ENCODE data around the gene LRRC4C.
"Not testable (repeated sequence)": the region's sequence is repeated elsewhere in the genome, so short reads cannot be mapped to it uniquely, and the experiment has no call there.

Gene LRRC4C

DNA sequence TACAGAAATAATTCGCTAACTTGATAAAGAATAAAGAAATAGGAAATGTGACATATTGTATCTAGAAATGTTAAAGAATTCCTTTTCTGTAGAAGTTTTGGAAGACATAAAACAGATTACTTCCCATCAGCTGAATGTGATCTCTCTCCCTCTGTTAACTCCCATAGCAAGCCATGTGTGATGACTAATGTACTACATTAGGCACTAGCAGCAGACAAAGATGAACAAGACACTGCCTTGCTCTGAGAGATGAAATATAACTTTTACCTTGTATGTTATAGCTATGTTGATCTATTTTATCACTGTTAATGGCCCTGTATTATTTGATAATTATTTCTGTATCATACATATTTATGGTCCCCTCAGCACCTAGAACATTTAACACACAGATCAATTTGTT is 817.2 kb downstream of the LRRC4C start:
- no peak for DNase-seq

DNA sequence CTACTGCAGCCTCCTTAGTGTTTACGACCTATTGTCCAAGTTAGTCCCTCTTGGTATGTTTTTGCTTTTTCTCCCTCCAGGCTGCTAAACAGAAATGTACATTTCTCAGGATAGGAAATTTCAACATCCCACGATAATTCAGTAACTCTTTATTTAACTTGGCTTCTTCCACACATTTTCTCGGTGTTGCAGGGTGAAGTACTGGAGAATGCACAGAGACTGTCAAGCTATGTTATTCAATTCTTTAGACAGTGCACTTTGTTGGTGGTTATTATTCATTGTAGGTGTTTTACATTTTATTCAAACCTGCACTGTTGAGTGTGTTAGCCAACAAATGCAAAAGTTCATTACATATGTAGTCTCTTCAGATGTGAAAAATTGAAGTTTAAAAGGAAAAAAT is 839.8 kb downstream of the LRRC4C start:
- no peak for DNase-seq

DNA sequence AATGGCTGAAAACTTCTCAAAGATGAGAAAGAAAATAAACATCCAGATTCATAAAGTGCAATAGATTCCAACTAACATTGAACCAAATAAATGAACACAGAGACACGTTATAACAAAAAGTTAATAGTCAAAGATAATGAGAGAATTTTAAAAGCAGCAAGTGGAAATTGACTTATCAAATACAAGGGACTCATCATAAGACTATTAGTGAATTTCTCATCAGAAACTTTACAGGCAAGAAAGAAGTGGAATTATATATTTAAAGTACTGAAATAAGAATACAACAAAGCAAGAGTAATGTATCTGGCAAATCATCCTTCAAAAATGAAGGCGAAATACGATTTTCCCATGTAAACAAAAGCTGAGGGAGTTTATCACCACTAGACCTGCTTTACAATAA is 852.7 kb downstream of the LRRC4C start:
- DNase-seq: no peak

DNA sequence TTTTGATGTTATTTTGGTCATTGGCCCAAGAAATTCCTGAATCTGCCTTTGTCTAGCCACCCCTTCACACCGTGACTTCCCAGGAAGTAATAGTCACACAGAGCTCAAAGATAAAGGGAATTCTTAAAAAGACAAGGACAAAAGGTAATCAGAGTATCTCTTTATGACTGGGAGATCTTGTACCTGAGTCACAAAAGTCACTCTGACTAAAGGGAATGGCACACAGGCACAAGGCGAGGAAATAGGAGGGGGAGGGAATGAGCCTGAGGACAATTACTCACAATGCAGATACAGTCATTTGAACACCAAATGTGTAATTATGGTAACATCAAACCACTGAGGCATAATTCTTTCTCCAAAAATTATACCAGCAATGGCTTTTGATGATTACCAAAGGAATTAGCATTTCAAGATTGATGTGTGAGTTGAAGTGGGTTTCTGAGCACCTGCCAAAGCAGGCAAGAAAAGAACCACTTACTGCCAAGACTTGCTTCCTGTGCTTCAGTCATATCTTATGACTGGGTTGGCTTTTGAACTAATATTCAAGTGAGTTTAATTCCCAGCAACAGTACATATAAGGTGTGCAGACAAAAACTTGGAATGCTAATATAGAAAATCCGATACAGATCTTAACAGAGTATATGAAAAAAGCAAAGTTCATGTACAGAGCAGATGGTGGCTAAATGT is 856.4 kb downstream of the LRRC4C start:
- DNase-seq: no peak

DNA sequence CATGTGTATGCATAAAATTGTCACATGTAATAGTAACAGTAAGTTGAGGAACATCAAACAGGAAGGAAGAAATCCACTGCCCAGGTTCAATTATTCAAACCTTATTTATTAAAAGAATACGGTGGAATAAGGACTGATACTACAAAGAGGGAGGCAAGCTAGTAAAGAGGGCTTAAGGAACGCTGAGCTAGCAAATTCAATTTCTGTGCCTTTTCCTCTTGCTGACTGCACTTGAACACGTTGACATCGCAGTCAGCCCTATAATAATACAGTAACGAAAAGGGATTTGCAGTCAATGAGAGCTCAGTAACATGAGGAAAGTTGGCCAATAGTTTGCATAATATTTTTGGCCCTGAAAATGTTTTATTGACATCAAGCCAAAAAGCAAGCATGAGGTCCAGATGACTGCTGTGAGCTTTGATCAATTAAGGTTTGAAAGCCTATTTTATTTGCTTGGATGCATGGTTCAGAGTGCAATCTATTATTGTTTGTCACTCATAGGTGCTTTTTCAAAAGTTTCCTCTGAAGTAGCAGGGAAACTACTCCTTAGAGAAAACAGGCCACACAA is 861.8 kb downstream of the LRRC4C start:
- no peak for DNase-seq

DNA sequence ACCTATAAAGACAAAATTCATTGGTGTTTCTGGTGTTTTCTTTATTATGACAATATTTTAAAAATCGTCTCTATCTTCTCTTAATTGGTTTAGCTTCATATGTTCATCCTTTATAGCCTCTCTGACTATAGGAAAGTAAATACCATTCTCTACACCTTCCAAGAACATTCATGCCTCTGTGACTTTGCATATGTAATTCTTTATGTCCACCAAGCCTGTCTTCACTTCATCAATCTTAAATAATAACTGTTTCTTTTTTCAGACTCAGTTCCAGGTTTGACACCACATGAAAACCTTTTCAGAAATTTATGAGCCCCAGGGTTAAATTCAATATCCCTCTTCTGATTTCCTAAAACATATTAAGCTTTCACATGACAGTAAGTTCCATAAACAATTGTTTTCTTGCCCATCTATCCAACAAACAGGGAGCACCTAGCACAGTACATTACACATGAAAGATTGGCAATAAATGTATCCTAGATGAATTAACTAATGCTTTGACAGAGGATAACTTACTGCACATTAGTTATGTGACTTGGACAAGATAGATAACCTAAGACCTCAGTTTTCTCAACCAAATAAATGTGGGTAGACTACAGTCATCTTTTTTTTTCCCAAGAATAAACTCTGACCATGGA is 886.1 kb downstream of the LRRC4C start:
- no peak for DNase-seq

DNA sequence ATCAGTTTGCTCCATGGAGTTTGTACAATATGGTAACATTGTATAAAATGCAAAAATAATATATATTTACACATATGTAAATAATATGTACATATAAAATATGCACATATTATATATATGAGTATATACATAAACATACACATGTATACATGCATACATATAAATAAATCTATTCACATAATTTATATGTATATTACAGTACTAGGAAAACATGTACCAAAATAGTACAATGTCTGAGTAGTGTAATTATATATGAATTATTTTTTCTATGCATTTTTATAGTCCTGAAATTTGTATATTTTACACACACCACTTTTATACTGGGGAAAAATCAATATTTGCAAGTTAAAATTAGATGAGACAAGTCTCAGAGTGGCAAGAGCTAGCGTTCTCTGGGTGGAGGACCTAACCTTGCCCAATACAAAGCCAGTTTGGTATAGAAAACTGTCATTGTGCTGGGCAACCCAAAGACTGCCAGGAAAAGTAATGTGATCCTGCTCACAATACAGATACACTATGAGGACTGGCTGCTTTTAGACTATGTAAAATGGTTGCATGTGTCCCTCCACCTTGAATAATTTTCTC is 889.4 kb downstream of the LRRC4C start:
- DNase-seq: no peak

DNA sequence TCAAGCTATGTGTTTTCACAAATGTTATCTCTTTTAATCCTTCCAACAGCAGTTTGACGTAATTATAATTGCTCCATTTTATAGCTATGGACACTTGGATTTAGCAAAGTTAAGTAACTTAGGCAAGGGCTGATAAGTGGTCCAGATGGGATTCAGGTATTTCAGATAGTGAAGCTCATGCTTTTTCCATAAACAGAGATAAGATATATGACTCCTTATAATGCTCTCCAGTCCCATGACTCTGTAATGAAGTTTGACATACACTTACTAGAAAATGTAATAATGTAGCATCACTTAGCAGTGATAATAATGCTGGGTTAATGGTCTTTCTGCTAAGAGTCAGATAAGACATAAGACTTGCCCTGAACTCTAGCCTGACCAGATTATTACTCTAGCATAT is 892.1 kb downstream of the LRRC4C start:
- DNase-seq: no peak

DNA sequence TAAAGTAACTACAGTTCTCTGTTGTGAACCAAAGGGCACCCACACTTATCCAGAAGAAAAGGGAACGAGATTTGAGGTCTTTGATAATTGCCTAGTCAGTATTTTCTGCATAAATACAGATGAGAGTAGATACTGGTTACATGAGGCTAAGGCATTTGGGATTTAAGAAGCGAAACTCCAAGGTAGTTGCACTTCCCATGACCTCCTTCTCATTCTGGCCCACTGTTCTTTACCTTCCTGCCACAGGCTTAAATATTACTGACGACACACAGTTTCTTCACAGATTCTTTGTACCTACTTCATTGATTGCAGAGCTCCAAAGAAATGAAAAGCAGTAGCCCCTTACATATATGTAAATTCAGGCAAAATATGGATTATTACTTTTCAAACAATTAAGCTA is 915.3 kb downstream of the LRRC4C start:
- no peak for DNase-seq

DNA sequence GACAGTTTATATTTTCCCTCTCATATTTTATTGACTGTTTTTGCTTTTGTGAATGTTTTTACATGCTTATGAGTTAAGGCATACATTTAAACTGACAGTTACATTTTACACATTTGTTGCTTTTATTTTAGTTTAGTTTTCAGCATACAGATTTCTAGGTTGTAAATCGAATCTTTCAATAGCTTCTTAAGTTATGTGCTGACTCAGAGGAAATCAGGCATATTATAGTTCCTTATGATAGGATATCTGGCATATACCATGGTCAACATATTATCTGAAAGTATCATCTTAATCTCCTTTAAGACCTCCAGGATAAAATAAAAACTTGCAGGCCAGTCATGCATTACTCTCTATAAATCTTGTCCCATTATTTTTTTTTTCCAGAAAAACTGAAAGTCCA is 916.6 kb downstream of the LRRC4C start:
- no peak for DNase-seq

DNA sequence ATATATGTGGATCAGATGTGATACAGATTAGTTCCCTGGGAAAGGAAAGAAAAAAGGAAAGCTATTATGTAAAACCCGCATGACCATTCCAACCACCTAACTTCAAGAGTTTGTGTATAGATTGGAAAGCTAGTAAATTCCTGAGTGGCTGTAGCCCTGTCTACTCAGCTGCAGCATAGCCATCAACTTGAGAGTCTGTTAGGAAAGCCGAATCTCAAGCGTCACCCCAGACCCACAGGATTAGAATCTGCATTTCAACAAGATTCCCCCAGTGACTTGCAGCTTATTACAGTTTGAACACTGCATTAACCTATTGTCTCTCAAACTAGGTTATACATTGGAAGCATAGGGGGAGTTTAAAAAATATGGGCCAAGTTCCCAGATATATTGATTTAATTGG is 921.7 kb downstream of the LRRC4C start:
- no peak for DNase-seq

DNA sequence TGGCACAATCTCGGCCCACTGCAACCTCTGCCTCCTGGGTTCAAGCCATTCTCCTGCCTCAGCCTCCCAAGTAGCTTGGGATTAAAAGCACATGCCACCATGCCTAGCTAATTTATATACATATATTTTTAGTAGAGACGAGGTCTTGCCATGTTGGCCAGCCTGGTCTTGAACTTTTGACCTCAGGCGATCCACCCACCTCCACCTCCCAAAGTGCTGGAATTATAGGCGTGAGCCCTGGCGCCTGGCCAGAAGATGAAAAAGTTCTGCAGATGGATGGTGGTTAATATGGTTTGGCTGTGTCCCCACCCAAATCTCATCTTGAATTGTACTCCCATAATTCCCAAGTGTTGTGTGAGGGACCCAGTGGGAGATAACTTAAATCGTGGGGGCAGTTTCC is 937.4 kb downstream of the LRRC4C start:
- DNase-seq: not testable (repeated sequence)

DNA sequence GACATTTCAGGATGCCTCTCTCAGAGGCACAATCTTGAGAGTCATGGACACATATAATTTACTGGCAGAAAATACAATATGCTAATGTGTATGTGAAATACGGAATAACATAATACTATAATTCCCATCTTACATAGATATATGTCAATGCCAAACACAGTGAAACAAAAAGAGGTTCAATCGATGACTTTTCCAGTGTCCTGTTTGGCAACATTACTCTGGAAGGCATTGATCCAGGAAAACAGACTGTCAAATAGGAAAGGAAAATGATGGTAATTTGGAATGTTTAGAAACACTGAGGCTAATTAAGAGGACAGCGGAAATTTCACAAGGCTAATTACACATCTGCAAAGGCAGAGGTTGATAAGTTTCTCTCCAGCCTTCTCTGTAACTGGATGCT is 942.3 kb downstream of the LRRC4C start:
- no peak for DNase-seq

DNA sequence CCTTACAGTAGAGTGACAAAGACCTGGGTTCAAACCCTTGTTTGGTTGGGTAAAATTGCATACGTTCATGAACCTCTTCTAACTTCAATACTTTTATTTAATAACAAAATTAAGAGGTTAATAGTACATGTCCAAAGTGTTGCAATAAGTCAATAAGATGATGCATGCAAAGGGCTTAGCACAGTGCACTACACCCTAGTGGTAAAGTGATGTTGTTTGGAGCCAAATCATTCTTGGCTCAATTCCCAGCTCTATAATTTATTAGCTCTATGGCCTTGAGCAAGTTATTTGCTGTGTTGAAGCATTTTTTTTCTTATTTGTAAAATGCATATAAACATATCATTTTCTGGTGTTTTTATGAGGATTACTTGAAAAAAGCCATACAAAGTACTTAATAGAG is 945.3 kb downstream of the LRRC4C start:
- no peak for DNase-seq

DNA sequence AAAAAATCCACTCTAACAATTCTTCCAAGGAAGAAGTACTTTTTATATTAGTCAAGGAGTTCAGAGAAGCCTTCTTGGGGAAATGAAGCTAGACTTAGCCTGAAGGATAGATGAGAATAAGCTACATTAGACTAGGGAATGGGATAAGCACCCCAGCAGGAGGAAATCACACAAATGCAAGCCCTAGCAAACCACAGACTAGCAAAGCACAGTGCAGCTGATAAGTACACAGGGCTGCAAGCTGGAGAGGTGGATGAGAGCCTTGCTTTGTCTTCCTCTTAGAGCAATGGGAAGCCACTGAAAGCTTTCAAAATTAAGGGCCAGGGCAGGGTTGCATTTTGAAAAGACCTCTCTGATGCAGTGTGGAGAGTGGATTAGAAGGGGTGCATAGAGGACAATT is 946.2 kb downstream of the LRRC4C start:
- no peak for DNase-seq

DNA sequence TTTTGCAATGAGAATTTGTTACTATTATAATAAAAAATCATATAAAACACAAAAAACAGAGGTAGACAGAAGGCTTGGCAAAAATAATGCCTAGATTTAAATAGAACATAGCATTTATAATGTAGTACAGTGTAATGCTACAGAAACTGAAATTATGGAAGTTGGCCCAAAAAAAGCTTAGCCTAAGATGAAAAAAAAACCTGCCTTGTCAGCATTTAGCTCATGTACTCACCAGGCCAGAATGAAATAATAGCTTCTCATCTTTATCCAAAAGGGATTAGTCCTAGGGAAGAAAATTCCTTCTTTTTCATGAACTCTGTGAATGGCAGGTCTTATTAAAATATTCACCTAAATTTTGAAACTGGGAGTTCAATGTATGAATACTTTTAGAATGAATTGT is 951.1 kb downstream of the LRRC4C start:
- DNase-seq: no peak

DNA sequence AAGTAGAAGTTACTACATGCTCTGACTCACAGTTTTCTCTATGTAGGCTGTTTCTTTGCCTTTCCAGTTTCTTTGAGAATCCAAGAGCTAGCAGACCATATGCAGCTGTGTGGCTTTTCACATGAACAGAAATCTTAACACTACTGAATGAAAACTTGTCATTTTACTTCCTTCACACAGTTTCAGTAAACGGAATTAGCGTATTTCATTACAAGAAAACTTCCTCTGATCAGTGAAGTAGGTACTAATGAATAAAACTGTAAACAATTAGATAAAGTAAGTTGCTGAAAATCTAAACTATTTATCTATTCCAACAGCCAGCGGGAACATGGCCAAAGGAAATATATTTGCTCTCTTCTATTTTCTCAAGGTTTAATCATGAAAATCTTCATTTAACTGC is 953.2 kb downstream of the LRRC4C start:
- no peak for DNase-seq

DNA sequence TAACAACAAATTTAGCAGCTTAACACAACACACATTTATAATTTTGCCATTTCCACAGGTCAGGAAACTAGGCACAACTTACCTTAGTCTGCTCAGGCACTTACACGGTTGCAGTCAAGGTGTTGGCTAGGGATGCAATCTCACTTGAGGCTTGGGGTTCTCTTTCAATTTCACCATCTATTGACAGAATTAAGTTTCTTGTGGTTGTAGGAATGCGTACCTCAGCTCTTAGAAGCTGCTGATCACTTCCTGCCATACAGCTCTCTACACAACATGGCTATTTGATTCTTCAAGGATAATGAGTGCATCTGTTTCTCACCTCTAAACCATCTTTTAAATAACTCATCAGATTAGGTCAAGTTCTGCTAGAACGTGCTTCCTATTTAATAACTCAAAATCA is 968.1 kb downstream of the LRRC4C start:
- DNase-seq: no peak

DNA sequence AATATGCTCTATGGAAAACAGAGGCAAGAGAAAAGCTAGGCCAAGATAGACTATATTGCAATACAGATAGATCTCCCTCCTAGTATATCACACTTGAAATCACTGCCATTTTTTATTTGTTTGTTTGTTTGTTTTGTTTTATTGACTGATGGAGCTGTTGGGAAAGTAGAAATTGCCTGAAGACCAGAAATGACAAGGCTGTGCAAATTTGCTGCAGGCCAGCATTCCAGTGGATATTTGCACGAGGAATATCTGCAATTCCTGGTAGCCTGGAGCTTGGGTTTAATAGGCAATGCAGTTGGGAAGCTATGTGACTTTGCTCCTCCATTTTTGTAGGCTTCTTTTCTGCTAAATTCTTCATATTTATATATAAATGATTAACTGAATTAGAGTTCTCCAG is 991.7 kb downstream of the LRRC4C start:
- no peak for DNase-seq

DNA sequence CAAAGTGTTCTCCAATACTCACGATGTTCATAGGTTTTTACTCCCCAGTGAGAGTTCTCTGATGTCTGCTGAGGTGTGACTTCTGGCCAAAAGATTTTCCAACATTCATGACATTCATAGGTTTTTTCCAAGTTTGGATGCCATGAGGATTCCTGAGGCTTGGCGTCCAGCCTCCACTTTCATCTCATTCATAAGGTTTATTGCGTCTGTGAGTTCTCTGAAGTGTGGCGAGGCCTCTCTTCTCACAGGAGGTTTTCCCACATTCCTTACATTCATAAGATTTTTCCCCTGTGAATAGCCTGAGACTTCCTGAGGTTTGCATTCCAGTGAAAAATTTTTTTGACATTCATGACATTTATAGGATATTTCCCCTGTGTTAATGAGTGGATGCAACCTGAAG is 1014.1 kb downstream of the LRRC4C start:
- no peak for DNase-seq

DNA sequence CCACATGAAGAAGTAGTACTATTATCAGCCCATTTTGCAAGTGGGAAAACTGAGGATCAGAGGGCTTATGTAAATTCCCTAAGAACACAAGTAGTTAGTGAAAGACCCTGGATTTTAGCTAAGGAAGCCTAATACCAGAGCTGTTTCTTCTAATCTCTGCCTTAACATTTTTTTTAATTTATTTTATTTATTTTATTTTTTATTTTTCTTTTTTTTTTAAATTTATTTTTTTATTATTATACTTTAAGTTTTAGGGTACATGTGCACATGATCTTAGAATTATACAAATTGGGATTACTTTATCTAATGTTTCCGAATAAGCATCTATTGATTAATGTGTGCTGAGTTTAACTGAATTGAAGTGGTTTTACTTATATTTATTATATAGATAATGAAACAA is 1015.3 kb downstream of the LRRC4C start:
- DNase-seq: no peak

DNA sequence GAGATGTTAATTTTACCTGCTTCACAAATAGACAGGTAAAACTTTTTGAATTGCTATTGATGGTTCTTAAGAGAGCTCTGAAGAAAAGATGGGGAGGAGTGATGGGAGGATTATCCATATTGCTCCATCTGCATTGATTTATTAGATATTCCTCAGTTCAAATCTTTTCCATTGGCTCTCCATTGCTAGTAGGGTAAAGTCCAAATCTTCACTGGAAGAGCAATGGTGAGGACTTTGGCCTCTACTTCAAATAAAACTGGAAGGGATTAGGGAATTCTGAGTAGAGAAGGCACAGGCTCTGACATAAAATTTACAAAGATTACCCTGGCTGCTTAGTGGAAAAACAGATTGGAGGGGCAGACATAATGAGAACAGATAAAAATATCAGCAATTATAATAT is 1024.1 kb downstream of the LRRC4C start:
- no peak for DNase-seq

DNA sequence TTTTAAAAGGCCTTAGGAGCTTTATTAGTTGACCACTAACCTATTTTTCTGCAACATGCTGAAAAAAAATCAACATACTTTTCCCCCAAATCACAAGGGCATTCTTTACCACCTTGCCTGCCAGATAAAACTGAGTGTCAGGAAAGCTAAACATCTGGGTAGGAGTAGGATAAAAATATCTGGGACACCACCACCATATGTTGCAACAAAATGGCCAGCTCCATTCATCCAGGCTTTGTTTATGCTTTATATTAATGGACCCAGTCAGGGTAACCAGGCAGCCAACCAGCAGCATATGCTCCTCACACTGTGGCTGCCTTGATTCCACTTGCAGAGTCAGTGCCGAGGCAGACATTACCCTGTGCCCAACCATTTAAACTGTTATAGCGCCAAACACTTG is 1024.5 kb downstream of the LRRC4C start:
- no peak for DNase-seq

DNA sequence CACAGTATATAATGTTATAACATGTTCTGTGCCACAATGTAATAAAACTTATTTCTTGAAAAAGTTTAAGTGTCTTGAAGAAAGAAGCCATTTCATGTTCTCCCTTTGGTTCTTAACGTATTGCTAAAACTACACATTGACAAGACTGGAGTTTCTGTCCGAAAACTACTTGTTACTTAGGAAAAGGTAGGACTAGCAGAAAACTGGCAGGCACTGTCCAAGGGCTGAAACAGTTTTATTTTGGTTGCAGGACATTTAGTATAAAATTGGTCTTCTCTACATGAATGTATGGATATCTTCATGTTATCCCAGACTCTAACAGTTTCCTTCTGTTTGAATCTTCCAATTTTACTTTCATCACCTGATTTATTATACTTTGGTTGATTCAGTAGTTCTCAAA is 1027.1 kb downstream of the LRRC4C start:
- DNase-seq: no peak

DNA sequence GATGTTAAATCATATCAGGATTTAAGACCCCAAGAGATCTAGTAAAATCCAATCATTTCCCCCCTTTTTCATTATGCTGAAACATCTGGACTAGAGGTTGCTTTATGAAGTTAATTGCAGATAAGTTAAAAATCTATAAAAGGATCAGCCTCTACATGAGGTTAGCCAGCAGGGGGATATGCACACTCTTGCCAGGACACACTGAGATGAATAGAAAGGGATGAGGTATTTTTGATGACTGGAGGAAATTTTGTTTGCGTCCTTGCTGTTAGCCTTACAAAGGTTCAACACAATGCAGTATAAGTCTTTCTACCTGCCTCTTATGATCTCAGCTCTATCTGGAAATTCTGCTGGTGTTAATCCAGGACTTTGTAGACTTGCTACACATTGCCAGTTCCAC is 1034.3 kb downstream of the LRRC4C start:
- DNase-seq: no peak
